Stimulated activated CD8-positive, alpha-beta memory T cell treated with anti-CD3 and anti-CD28 coated beads, Interleukin-12 subunit alpha, Interleukin-12 subunit beta, amount 100 ng/mL, for 24 hours (primary cell): ENCODE results near the gene MYO9B.
"Not testable (repeated sequence)": the region's sequence is repeated elsewhere in the genome, so short reads cannot be mapped to it uniquely, and the experiment has no call there.

Source experiments
- DNase-seq: peaks from one replicate; pipeline ENCODE4 v3.0.0-alpha.2; 2020; ENCODE audit errors: extremely low read depth

Gene MYO9B

GRCh38 chr19:17113127-17113785, 37.7 kb downstream of the MYO9B start:
- DNase-seq: no peak

GRCh38 chr19:17114414-17114831, 38.8 kb downstream of the MYO9B start:
- no peak for DNase-seq

DNA sequence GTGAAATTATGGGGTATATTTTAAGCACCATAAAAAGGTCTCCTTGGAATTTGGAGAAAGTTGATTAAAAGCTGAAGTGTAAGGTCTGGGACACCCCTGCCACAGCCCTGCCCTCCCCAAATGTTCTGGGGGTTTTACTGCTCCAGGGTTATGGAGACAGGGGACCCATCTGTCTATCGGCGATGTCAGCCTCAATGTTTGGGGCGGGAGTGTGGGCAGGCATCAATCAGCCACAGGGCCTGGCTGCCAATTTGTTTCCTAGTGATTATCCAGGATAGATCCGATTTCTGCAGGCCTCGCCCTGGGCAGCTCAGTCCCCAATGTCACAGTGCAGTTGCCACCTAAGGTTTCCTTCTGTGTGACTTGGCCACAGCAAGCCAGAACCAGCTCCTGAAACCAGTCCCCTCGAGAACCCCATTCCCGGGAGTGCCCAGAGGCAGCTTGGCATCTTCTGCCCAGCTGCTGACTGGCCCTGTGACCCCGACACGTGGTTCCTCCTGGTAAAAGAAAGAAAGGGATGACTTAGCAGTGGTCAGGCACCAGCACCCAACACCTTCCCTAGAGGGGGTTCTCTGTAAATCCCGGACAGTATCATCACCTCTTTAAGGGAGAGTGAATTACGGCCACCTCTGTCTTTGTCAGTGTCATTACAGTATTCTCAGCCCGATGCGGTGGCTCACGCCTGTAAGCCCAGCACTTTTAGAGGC, 41.6 kb downstream of the MYO9B start:
- DNase-seq: no peak

DNA sequence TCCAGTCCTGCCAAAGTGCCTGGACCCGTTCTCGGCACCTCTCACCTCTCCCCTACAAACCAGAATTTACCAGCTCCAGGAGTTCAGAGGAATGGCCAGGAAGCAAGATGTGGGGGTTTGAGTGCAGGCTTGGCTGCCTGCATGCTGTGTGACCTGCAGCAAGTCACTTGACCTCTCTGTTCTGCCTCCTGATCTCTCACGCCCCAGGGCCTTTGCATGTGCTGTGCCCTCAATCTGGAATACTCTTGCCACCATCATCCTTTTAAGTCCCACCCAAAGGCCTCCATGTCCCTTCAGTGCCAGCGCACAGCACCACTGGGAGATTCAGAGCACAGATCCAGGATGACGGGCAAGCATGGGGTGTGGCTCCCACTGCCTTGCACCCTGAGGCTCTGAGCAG, 43.4 kb downstream of the MYO9B start:
- DNase-seq: no peak

DNA sequence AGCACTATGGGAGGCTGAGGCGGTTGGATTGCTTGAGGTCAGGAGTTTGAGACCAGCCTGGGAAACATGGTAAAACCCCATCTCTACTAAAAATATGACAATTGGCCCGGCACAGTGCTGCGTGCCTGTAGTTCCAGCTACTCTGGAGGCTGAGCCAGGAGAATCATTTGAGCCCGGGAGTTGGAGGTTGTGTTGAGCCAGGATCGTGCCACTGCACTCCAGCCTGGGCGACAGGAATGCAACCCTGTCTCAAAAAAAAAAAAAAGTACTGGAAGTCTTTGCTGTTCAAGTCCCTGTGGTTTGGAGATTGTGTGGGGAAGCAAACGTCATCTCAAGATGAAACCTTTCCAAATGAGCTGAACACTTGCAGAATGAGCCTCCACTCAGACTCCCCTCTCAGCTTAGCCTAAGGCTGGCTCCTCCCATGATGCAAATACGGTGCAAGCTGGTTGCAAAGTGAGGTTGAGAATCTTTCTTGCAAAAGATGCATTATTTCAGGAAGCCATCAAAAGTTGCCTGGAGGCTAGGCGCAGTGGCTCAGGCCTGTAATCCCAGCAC, 46.2 kb downstream of the MYO9B start:
- no peak for DNase-seq

DNA sequence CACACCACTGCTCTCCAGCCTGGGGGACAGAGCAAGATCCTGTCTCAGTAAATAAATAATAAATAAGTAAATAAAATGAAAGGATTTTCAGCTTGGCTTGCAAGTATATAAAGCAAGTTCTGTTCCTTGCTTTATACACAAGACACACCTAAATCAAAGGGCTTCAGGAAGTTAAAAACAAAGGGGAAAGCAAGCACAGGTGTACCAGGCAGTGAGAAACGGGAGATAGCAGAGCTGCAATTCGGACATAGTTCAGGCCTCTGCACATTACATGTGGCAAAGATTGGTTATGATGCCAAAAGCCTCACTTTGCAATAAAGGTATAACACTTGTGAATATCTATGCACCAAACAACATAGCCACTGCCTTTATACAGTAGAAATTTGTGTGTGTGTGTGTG, 47.5 kb downstream of the MYO9B start:
- no peak for DNase-seq

DNA sequence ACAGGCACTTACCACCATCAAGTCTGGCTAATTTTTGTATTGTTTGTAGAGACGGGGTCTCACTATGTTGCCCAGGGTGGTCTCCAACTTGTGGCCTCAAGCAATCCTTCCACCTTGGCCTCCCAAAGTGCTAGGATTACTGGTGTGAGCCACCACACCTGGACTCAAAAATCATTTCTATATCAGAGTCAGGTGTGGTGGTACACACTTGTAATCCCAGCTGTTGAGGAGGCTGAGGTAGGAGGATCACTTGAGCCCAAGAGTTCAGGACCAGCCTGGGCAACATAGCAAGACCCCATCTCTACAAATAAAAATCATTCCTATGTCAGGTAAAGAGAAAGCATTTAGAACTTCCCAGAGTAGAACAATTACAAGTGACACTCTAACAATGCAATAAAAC, 48.4 kb downstream of the MYO9B start:
- no peak for DNase-seq

DNA sequence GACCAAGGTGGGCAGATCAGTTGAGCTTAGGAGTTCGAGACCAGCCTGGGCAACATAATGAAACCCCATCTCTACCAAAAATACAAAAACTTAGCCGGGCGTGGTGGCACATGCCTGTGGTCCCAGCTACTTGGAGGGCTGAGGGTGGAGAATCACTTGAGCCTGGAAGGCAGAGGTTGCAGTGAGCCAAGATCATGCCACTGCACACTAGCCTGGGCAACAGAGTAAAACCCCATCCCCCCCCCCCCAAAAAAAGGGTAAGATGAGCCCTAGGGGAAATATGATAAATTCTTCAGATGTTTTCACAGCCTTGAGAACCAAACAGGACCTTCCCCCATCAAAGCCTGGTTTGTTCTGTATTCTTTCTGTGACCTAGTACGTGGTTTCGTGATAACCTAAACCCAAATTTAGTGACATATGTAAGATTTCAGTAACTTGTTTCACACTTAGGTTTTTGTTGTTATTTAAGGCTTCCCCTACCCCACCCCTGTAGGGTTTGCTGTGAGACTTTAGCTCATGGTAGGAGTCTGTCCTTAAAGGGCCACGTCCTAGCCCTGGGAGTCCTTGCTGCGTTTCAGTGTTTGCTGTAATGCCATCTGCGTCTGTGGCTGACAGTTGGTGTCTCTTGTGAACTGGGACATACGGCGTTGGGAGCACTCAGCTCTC, 49.6 kb downstream of the MYO9B start:
- no peak for DNase-seq

DNA sequence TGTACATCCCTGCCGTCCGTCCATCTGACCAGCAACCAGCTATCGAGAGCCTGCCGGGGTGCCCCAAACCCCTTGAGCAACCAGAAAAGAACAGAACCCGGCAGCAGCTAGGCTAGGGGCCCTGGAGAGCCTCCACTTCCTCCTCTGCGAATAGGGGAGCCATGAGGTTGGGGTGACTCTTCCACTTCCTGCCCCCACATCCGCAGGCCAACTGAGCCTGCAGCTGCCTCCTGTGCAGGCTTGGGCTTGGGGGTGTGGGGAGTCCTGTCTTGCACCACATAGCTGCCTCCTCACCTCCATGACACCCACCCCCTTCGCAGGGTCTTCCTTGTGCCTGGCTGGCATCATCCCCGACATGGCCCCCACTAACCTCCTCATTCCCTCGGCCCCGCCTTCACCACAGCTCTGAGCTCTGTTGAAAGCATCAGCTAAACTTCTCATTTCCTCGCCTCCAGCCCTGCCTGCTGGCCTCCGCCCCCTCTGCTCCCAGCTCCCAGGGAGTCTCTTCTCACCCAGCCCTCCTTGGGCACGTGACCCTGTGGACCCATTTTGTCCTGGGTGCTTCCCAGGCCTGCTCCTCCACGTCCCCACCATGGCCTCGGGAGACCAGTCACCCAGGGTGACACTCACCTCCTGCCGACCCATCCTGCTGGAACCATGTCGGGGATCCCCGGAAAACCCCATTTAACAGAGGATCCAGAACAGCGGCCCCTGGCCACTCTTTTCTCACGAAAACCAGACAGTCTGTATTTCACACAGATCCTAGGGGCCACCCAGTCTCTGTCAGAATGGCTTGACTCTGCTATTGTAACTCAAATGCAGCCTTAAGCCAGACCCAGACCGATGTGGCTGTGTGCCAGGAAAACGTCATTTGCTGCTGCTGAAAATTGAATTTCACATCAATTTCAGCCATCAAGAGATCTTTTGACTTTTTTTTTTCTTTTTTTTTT, 50.4 kb downstream of the MYO9B start:
- DNase-seq: no peak

- DNase-seq: no peak
Observed at GRCh38 chr19:17127671-17128070, 52.1 kb downstream of the MYO9B start.

GRCh38 chr19:17128403-17128802, 52.8 kb downstream of the MYO9B start:
- DNase-seq: no peak

- no peak for DNase-seq
Observed at GRCh38 chr19:17128820-17129219, 53.2 kb downstream of the MYO9B start.

DNA sequence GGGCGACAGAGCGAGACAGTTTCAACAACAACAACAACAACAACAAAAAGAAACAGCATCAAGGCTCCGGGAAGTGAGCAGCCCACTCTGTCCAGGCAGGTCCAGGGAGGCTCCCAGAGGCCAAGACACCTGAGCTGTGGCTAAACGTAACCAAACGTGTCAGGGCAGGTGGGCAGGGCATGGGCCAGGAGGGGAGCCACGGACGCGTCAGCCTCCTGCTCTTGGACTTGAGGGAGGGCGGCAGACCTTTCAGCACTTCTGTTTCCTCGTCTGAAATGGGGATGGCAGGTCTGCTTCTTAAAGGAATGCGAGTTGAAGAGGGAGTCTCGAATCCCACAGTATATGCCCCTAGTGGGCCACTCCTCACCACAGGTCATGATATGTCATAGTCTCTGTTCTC, 53.8 kb downstream of the MYO9B start:
- DNase-seq: no peak

GRCh38 chr19:17135001-17135853, 59.6 kb downstream of the MYO9B start:
- peak; percentile 1 for DNase-seq

DNA sequence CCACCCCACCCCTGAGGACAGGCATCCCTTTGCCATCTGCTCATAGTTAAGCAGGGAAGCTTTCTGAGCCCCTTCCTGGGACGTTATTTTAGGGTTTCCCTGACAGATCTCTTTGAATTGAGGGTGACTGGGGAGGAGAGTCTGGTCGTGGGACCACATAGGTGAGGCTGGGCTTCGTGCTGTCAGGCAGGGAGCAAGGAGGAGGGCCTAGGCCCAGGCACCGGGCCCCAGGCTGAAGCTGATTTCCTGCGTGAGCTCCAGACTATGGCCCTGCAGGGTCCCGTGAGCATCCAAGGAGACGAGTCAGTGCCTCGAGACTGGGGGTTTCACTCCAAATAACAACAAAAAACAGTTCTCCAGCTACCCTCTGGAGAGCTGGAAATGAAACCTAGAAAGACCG, 60.4 kb downstream of the MYO9B start:
- no peak for DNase-seq

GRCh38 chr19:17136617-17137016, 61.0 kb downstream of the MYO9B start:
- no peak for DNase-seq

- DNase-seq: no peak
Observed at GRCh38 chr19:17137417-17137816, 61.8 kb downstream of the MYO9B start.

GRCh38 chr19:17138052-17138846, 62.7 kb downstream of the MYO9B start:
- DNase-seq: not testable (repeated sequence)

- no peak for DNase-seq
Observed at GRCh38 chr19:17138937-17139598, 63.5 kb downstream of the MYO9B start.
